SU-DHL-6 (cell line): ENCODE results near the gene HLTF.

Experiments used
- H2AFZ ChIP-seq: fragments of 200-600 bp; sonication (generic); 2 replicates; pipeline ENCODE4 v1.6.1; 2014; ENCODE audit warnings: low read depth, mild to moderate bottlenecking, moderate library complexity, mixed read lengths, antibody characterized with exemption, low read length; ENCODE audit not compliant: severe bottlenecking
- H3F3A ChIP-seq: fragments of 200-600 bp; shearing (Covaris generic); 2 replicates; pipeline ENCODE4 v1.6.0; 2016; ENCODE audit warnings: antibody characterized with exemption, mild to moderate bottlenecking; ENCODE audit not compliant: insufficient read depth
- H3K27ac ChIP-seq: fragments of 200-600 bp; sonication (generic); 2 replicates; pipeline ENCODE4 v1.5.1; 2016; ENCODE audit warnings: low read depth, mild to moderate bottlenecking, low read length, moderate library complexity, mixed read lengths
- H3K27me3 ChIP-seq: fragments of 200-600 bp; sonication (generic), shearing (Covaris generic); 2 replicates; pipeline ENCODE4 v1.6.0; 2014; ENCODE audit warnings: mild to moderate bottlenecking, low read length
- H3K36me3 ChIP-seq: fragments of 200-600 bp; sonication (generic); 2 replicates; pipeline ENCODE4 v1.6.1; 2014; ENCODE audit warnings: mild to moderate bottlenecking, low read length, mixed read lengths
- H3K4me2 ChIP-seq: fragments of 300-600, 200-600 bp; shearing (Covaris generic), sonication (generic); 2 replicates; pipeline ENCODE4 v1.6.0; 2014; ENCODE audit warnings: low read length, low read depth, mild to moderate bottlenecking; ENCODE audit not compliant: poor library complexity, severe bottlenecking
- H3K4me3 ChIP-seq: fragments of 200-600 bp; sonication (generic); 2 replicates; pipeline ENCODE4 v1.5.1; 2014; ENCODE audit warnings: antibody characterized with exemption, low read length, mild to moderate bottlenecking, mixed read lengths; ENCODE audit not compliant: insufficient read depth, poor library complexity, severe bottlenecking
- H3K79me2 ChIP-seq: fragments of 200-600 bp; sonication (generic); 2 replicates; pipeline ENCODE4 v1.6.1; 2014; ENCODE audit warnings: mild to moderate bottlenecking, low read length, moderate library complexity; ENCODE audit not compliant: insufficient read depth
- H3K9ac ChIP-seq: fragments of 200-600 bp; sonication (generic); 2 replicates; pipeline ENCODE4 v1.7.0; 2014; ENCODE audit warnings: mild to moderate bottlenecking, low read length
- H3K9me2 ChIP-seq: fragments of 200-600 bp; sonication (generic); replicated peaks from 2 replicates; pipeline ENCODE4 v1.6.1; 2014; ENCODE audit warnings: low read length; ENCODE audit not compliant: insufficient read depth
- H3K9me3 ChIP-seq: fragments of 200-600 bp; sonication (generic); 2 replicates; pipeline ENCODE4 v1.6.1; 2014; ENCODE audit warnings: low read length, mixed read lengths; ENCODE audit not compliant: insufficient read depth
- H4K20me1 ChIP-seq: fragments of 200-600 bp; sonication (generic); 2 replicates; pipeline ENCODE4 v1.6.1; 2014; ENCODE audit warnings: low read depth, mild to moderate bottlenecking, antibody characterized with exemption, low read length, moderate library complexity, mixed read lengths
- EZH2phosphoT487 ChIP-seq: fragments of 200-600 bp; sonication (generic), shearing (Covaris generic); conservative IDR thresholded peaks from 2 replicates; pipeline ENCODE4 v1.6.1; 2018; ENCODE audit warnings: mild to moderate bottlenecking, antibody characterized with exemption, low read length, moderate library complexity, mixed read lengths
- TF ChIP-seq, protein P1 (sequence below): fragments of 200-600 bp; sonication (generic); IDR thresholded peaks from one replicate; pipeline ENCODE4 v1.5.1; 2017; ENCODE audit warnings: antibody characterized with exemption, mild to moderate bottlenecking, low read length, moderate library complexity; ENCODE audit not compliant: insufficient read depth, poor library complexity, severe bottlenecking

HLTF gene

DNA sequence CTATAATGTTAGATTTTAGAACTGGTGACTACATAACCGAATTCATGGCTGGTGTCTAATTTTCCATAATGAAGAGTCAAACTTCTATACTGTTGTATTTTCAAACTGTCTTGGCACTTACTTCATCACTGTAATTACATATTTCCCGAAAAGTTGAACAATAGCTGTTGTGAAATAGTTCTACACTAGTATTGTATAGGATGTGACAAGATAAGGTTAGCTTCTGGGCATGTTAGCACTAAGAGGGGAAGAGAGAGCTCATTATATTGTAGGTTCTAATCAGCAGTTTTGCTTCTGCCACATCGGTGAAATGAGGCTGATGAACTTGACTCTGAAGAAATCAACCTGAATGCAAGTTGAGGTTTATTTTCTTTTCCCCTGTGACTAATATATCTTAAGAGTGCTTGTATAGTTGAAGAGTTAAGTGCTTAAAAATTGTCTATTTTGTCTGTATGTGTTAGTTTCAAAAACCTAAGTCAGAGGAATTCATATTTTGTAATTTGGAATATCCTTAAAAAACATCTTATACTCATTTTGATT lies 86.1 kb downstream of the HLTF start:
- no peak overlapping the region for H3K4me3 ChIP-seq
- H3K9me3 ChIP-seq = no peaks in the 10 kb centered on the region
- no peaks in the 10 kb centered on the region for H3K27me3 ChIP-seq
- no peak overlapping the region for H2AFZ ChIP-seq
- no peak for TF ChIP-seq EZH2phosphoT487
- TF ChIP-seq, protein P1, sequence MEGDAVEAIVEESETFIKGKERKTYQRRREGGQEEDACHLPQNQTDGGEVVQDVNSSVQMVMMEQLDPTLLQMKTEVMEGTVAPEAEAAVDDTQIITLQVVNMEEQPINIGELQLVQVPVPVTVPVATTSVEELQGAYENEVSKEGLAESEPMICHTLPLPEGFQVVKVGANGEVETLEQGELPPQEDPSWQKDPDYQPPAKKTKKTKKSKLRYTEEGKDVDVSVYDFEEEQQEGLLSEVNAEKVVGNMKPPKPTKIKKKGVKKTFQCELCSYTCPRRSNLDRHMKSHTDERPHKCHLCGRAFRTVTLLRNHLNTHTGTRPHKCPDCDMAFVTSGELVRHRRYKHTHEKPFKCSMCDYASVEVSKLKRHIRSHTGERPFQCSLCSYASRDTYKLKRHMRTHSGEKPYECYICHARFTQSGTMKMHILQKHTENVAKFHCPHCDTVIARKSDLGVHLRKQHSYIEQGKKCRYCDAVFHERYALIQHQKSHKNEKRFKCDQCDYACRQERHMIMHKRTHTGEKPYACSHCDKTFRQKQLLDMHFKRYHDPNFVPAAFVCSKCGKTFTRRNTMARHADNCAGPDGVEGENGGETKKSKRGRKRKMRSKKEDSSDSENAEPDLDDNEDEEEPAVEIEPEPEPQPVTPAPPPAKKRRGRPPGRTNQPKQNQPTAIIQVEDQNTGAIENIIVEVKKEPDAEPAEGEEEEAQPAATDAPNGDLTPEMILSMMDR = no peak
- H4K20me1 ChIP-seq = no peaks in the 10 kb centered on the region
- H3K9ac ChIP-seq = no peak overlapping the region
- H3K4me2 ChIP-seq = no peak overlapping the region
- no peak overlapping the region for H3K27ac ChIP-seq
- H3F3A ChIP-seq = no peaks in the 10 kb centered on the region
- no peaks in the 10 kb centered on the region for H3K79me2 ChIP-seq
- no peaks in the 10 kb centered on the region for H3K9me2 ChIP-seq
- peaks cover 16% of the 10 kb centered on the region; the same call in 1 of the 2 replicates for H3K36me3 ChIP-seq

DNA sequence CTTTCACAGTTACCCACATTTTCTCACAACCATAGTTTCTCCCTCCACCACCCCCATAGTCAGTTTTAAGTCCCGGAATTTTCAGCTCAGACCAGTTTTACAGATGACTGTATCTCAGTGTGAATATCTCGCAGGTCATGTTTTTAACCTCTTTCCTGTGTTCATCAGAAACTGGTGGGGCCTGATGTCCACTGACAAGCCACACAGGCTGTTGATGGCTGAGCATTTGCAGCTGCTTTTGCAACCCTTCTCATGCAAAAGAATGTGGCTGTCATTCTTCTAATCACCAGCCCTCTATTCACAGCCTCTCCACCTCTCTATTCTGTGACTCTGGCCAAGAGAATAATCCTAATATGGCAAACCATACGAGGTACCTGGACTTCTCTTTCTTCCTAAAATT lies 86.5 kb downstream of the HLTF start:
- Histone ChIP-seq H3K27me3 (no peaks in the 10 kb centered on the region), H3F3A (no peaks in the 10 kb centered on the region), H4K20me1 (no peaks in the 10 kb centered on the region), H3K79me2 (no peaks in the 10 kb centered on the region), H3K9ac (no peak overlapping the region), H3K4me2 (no peak overlapping the region), H3K27ac (no peak overlapping the region), H3K9me2 (no peaks in the 10 kb centered on the region), H3K4me3 (no peak overlapping the region), H2AFZ (no peak overlapping the region), H3K9me3 (no peaks in the 10 kb centered on the region), H3K36me3 (peaks cover 16% of the 10 kb centered on the region; the same call in 1 of the 2 replicates)
- TF ChIP-seq, protein P1 = no peak
- no peak for TF ChIP-seq EZH2phosphoT487

DNA sequence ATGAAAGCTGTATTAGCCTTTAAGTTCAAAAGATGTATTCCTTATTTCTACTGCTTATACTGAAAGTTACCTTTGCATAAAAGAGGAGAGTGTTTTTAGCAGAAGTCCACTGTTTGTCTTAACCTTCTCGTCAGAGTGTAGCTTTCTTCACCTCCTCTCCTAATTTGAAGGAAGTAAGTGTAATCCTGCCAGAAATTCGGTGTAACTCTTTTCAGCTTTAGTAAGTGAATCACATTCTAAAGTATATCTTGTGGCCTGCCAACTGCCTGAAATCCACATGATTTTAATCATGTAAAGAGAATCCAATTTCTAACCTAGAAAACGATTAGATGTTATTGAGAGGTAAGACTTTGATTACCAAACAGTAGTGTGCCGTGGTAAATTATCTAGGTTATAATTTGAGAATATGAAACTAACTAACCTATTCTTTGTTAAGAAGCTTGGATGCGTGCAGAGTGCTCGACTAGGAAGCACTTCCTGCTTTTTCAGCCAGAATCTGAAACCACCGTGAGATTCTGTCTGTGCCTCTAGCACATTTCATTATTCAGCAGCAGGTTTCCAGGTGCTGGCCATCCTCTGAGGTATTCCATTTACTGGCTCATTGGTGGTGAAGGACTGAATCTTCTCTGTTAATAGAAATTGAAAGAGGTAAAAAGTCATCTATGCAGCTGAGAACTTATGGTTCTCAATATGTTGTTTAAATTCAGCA lies 87.5 kb downstream of the HLTF start:
- H3K27ac ChIP-seq = no peak overlapping the region
- no peaks in the 10 kb centered on the region for H4K20me1 ChIP-seq
- H2AFZ ChIP-seq = no peak overlapping the region
- H3K9me2 ChIP-seq = no peaks in the 10 kb centered on the region
- H3K9ac ChIP-seq = no peak overlapping the region
- H3F3A ChIP-seq = no peaks in the 10 kb centered on the region
- H3K27me3 ChIP-seq = no peaks in the 10 kb centered on the region
- TF ChIP-seq EZH2phosphoT487 = no peak
- TF ChIP-seq, protein P1 = no peak
- no peak overlapping the region for H3K4me3 ChIP-seq
- H3K79me2 ChIP-seq = no peaks in the 10 kb centered on the region
- no peaks in the 10 kb centered on the region for H3K9me3 ChIP-seq
- peaks cover 16% of the 10 kb centered on the region; the same call in 1 of the 2 replicates for H3K36me3 ChIP-seq
- H3K4me2 ChIP-seq = no peak overlapping the region
